GM12874 (cell line): ENCODE data around the gene GLIS1.

Experiments
- TF ChIP-seq, protein P1 (sequence below): IDR thresholded peaks from 2 replicates; pipeline ENCODE4 v1.5.1; 2011; ENCODE audit warnings: low read depth, mild to moderate bottlenecking, control low read depth, low read length, moderate library complexity; ENCODE audit not compliant: insufficient read depth

Gene GLIS1

DNA sequence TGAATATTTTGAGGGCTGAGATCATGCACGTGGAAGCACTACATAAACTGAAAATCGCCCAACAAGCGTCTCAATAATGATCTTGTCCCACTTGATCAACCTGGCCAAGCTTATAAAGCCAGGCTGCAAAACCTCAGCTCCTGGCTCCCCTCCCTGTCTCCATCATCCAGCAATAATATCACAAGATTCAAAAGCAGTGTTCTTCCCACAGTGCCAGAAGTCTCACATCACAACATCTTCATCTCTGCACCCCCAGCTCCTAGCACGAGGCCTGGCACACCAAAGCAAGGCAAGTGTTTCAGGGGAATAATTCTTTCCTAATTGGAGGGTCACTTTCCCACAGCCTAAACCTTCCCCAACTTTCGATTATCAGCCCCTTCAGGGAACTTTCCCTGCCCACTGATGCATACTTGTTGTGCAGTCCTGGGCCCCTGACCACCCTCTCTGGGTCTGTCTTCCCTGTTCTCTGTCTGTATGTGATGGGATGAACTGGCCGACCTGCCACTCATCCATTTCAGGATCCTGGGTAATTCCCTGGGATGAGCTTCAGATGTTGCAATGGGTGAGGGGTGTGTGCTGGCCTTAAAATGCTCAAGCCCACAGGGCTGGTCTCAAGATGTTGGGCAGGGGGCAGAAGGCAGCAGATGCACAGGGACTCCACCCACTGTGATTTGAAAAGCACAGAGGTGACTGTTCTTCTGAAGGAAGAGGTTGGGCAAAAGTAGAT lies 150.7 kb downstream of the GLIS1 start:
- TF ChIP-seq, protein P1, sequence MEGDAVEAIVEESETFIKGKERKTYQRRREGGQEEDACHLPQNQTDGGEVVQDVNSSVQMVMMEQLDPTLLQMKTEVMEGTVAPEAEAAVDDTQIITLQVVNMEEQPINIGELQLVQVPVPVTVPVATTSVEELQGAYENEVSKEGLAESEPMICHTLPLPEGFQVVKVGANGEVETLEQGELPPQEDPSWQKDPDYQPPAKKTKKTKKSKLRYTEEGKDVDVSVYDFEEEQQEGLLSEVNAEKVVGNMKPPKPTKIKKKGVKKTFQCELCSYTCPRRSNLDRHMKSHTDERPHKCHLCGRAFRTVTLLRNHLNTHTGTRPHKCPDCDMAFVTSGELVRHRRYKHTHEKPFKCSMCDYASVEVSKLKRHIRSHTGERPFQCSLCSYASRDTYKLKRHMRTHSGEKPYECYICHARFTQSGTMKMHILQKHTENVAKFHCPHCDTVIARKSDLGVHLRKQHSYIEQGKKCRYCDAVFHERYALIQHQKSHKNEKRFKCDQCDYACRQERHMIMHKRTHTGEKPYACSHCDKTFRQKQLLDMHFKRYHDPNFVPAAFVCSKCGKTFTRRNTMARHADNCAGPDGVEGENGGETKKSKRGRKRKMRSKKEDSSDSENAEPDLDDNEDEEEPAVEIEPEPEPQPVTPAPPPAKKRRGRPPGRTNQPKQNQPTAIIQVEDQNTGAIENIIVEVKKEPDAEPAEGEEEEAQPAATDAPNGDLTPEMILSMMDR = no peak

DNA sequence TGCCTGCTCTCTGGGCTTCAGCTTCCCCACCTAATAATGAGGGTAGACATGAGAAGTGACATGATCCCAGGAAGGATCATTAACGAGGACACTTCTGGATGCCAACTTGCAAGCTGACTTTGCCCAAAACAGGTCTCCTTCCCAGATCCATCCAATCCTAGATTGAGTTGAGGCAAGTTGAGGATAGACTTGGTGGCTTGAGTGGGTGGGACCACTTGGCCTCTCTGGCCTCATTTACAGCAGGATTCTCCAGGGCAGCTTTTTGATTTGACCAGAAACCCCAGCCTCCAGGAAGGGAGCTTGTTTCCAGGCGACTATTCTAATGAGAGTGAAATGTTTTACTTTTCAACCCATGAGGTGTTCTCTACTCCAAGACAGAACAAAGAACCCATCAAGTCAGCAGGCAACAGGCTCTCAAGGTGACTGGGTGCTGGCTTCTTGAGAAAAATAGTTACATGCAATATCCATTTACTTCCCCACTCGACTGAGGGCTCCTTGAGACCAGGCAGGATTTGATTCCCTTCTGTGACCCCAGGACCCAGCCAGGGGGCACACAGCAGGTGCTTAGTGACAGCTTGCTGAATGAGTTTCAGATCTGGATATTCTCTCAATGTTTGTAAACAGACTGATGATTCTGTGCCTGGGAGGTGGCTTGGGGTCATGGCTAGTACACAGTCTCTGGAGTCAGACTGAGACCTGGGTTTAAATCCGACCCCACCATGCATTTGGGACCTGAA lies 151.5 kb downstream of the GLIS1 start:
- TF ChIP-seq, protein P1 = no peak

DNA sequence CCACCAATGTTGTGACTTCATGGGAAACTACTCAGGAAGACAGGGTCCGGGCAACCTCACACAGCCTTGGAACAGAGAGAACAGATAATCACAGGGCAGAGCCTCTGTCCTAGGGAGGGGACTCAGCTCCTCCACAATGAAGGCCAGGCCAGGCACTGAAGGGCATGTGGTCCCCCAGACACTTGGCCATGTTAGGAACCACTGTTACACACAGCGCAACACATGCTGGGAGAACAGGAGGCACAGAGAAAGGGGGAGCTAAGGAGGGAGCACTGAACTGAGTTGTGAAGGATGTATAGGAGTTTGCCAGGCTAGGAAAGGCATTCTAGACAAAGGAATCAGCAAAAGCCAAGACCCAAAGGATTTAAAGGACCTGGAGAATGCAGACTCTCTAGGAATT lies 152.2 kb downstream of the GLIS1 start:
- TF ChIP-seq, protein P1 = no peak

DNA sequence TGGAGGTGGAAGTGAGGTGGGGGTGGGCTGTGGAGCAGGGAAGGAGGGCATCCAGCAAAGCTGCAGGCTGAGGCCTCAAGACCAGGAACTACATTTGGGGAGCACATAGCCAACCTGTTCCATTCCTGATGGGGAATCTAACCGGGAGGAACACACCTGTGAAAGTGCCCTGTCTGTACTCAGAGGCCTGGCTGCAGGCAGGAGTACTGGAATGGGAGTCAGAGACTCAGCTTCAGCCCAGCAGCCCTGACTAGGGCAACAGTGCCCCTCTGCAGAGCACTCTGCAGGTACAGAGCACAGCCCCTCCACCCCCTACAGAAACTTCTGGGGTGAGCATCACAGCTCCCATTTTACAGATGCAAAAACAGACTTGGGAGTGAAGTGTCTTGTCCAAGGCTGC lies 153.4 kb downstream of the GLIS1 start:
- TF ChIP-seq, protein P1 = no peak

DNA sequence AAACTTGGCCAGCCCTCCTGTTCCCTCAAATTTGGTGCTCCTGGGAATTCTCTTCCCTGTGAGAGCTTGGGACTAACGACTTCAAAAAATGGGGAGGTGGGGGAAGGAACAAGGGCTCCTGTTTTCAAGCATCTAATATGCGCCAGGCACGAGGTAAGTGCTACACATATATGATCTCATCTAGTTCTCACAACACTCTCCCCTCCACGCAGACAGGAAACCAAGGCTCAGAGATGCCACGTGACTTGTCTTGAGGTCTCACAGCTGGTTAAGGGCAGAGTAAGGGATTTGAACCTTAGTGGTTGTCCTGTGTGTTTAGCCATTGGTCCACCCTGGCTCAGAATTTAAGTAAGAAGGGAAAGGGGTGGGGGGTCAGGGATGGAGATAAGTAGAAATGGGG lies 153.8 kb downstream of the GLIS1 start:
- TF ChIP-seq, protein P1 = no peak

DNA sequence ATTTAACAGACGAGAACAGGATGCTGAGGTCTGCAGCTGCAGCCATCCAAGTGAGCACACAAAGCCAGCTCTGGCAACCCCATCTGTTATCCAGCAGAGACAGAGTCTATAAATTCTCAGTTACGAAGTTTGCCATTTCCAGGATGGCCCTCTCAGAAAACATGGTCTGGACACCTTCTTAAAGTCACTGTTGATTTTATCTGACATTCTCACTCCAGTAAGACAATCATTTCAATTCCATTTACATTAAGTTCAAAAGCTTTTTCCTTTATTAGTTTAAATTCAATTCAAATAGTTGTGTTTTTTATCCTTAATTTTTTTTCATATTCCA lies 154.2 kb downstream of the GLIS1 start:
- TF ChIP-seq, protein P1 = no peak

DNA sequence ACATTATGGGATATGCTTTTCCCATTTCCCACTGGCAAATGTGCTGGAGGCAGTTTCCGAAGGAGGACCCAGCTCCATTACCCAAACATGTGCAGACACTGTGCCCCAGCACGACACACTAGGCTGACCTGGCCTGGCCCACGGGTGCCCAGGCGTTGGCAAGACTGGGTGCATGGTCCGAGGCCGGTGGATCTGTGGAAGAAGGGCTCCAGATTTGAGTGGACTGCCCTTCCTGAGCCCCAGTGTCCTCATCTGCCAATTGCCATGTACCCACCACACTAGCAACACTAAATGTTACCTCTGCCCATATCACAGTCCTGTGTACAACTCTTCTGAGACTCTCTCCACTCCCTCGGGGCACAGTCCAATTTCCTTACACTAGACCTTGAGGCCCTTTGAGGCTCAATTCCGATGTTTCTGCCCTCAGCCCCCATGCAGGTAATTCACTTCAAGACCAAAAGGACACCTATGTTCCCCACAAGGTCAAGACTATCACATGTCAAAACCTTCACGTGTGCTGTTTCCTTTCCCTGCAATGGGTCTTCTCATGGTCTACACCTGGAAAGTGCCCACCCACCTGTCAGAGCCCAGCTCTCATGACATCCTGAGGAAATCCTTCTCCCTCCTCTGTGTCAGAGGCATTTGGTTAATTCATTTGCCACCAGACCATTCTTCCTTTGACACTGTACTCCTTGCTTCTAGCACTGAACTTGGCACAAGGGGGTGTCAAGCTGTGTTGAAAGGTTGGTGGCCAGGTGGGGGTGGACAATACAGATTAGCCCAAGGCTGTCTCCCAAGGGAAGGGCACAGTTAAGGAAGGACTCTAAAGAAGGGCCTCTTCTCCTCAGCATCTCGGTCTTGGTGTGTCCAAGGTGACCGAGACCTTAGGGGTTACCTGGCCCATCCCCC lies 154.8 kb downstream of the GLIS1 start:
- TF ChIP-seq, protein P1 = no peak
